ENCODE data around the gene PHTF2.

- TF ChIP-seq JUND (IDR thresholded peaks at IDR 0.05) (no peak), SIN3A (IDR thresholded peaks at IDR 0.05; ENCODE audit: borderline replicate concordance, low read depth, low read length) (no peak), MXI1 (IDR thresholded peaks at IDR 0.05; ENCODE audit: low read depth, low read length) (no peak), FOXM1 (IDR thresholded peaks at IDR 0.05; ENCODE audit: low read depth) (no peak)
Observed at GRCh38 chr7:77931841-77932240, 133.3 kb downstream of the PHTF2 start.
